HepG2 (cell line): ENCODE data around the gene TMCO4. TPM values are rescaled to one million over a fixed set of nuclear protein-coding genes. Genes with fewer than 3 reads are reported as not detected.

Experiments
- ATAC-seq: fragments of 200-7000 bp; cut with Tn5 transposase; 3 replicates; pipeline ENCODE4 v1.9.1; 2020; ENCODE audit warnings: mild to moderate bottlenecking, moderate library complexity
- BruUV-seq: library from RNA; stranded (reverse); fragments of 400-500 nt; replicated peaks from 2 replicates; lab custom pipeline; 2021; lab: Mats Ljungman, UMichigan
- CTCF ChIA-PET: fragments of 300-600 bp; formaldehyde crosslinking; extraction: SDS; loops from one replicate; lab custom pipeline; 2021; ENCODE audit warnings: low total read pairs, inconsistent platforms, low intra/inter-chr PET ratio; lab: Yijun Ruan, JAX
- POLR2A ChIA-PET: fragments of 350-600 bp; sonication (Branson Sonifier 250); formaldehyde crosslinking; loops from one replicate; lab custom pipeline; 2020; ENCODE audit warnings: antibody characterized with exemption, inconsistent platforms; lab: Yijun Ruan, JAX
- DNase-seq: peaks from one replicate; pipeline ENCODE4 v3.0.0-alpha.2; 2015; ENCODE audit warnings: low spot score
- FAIRE-seq: peaks from 3 replicates; lab custom pipeline; 2011; peaks lifted over from hg19 to GRCh38; lab: Jason Lieb, UNC
- H2AFZ ChIP-seq: one replicate; pipeline ENCODE4 v1.6.1; 2011; ENCODE audit warnings: low read length, inconsistent platforms
- H3K27ac ChIP-seq: fragments of 300-600 bp; 3 replicates; pipeline ENCODE4 v1.8.0; 2011; ENCODE audit warnings: mixed run types, mild to moderate bottlenecking, mixed read lengths, low read length, inconsistent platforms; ENCODE audit not compliant: insufficient read depth; ENCODE audit errors: extremely low read length
- H3K27me3 ChIP-seq, 2 experiments: fragments of 200-600 bp in 1 of 2; 2 replicates in 1 of 2; 3 replicates in 1 of 2; pipeline versions ENCODE4 v1.6.0 to v1.8.0; 2011; ENCODE audit warnings: low read length in 2 of 2, mild to moderate bottlenecking in 2 of 2, moderate library complexity in 2 of 2, inconsistent platforms in 1 of 2; ENCODE audit not compliant: insufficient read depth in 2 of 2, control insufficient read depth in 1 of 2
- H3K36me3 ChIP-seq, 2 experiments: fragments of 200-600 bp in 1 of 2; replicated peaks in 1 of 2; 2 replicates in 1 of 2; 3 replicates in 1 of 2; pipeline versions ENCODE4 v1.5.1 to v1.8.0; 2011; ENCODE audit warnings: low read length in 2 of 2, inconsistent platforms in 1 of 2; ENCODE audit not compliant: insufficient read depth in 2 of 2, control insufficient read depth in 1 of 2
- H3K4me1 ChIP-seq: 2 replicates; pipeline ENCODE4 v1.5.1; 2012; ENCODE audit warnings: low read length, inconsistent platforms; ENCODE audit not compliant: insufficient read depth
- H3K4me2 ChIP-seq: 2 replicates; pipeline ENCODE4 v1.6.0; 2011; ENCODE audit warnings: low read depth, low read length, inconsistent platforms
- H3K4me3 ChIP-seq, 3 experiments: fragments of 200-600 bp in 1 of 3; sonication (generic), shearing (Covaris generic) in 1 of 3; replicated peaks in 1 of 3; 2 replicates each; pipeline ENCODE4 v1.5.1; 2011 to 2016; ENCODE audit warnings: low read length in 3 of 3, inconsistent platforms in 2 of 3, low read depth in 2 of 3, mild to moderate bottlenecking in 2 of 3, control low read depth in 1 of 3, mixed read lengths in 1 of 3; ENCODE audit not compliant: insufficient read depth in 1 of 3
- H3K79me2 ChIP-seq: one replicate; pipeline ENCODE4 v1.6.1; 2011; ENCODE audit warnings: low read length, inconsistent platforms; ENCODE audit not compliant: insufficient read depth
- H3K9ac ChIP-seq: 2 replicates; pipeline ENCODE4 v1.6.0; 2011; ENCODE audit warnings: mild to moderate bottlenecking, low read depth, low read length, inconsistent platforms; ENCODE audit not compliant: insufficient read depth
- H3K9me3 ChIP-seq: 2 replicates; pipeline ENCODE4 v1.5.1; 2012; ENCODE audit warnings: mild to moderate bottlenecking, low read length
- H4K20me1 ChIP-seq: 2 replicates; pipeline ENCODE4 v1.6.0; 2011; ENCODE audit warnings: inconsistent platforms, mild to moderate bottlenecking, low read length, moderate library complexity; ENCODE audit not compliant: insufficient read depth
- FUBP1 ChIP-seq: sonication (generic); formaldehyde crosslinking; IDR thresholded peaks from 2 replicates; pipeline ENCODE4 v1.5.1; 2020; ENCODE audit warnings: missing genetic modification reagents, mild to moderate bottlenecking, borderline replicate concordance
- MAFF ChIP-seq: IDR thresholded peaks from 2 replicates; pipeline ENCODE4 v1.6.1; 2011; ENCODE audit warnings: low read depth, low read length, improper control_type of control experiment
- MAFK ChIP-seq, 2 experiments: IDR thresholded peaks in 1 of 2; conservative IDR thresholded peaks in 1 of 2; 2 replicates each; pipeline ENCODE4 v1.6.1; 2011; ENCODE audit warnings: improper control_type of control experiment in 2 of 2, low read length in 2 of 2
- MXD3 ChIP-seq: IDR thresholded peaks from 2 replicates; pipeline ENCODE4 v1.6.1; 2016; ENCODE audit warnings: mild to moderate bottlenecking, missing biosample characterization, missing genetic modification reagents
- PAX8 ChIP-seq: sonication (generic); formaldehyde crosslinking; IDR thresholded peaks from 2 replicates; pipeline ENCODE4 v1.8.0; 2022; ENCODE audit warnings: mild to moderate bottlenecking, missing genetic modification reagents, borderline replicate concordance
- TAF15 ChIP-seq: fragments of 200-400 bp; formaldehyde crosslinking; IDR thresholded peaks from one replicate; pipeline ENCODE4 v1.6.1; 2018; ENCODE audit warnings: mild to moderate bottlenecking, low read depth, low read length; ENCODE audit not compliant: poor library complexity, severe bottlenecking
- TCF7 ChIP-seq: sonication (generic); IDR thresholded peaks from 2 replicates; pipeline ENCODE4 v1.6.1; 2016; ENCODE audit warnings: antibody characterized with exemption, low read depth
- ZBTB3 ChIP-seq: sonication (generic); formaldehyde crosslinking; IDR thresholded peaks from 2 replicates; pipeline ENCODE4 v1.4.0; 2020; ENCODE audit warnings: low read depth, mild to moderate bottlenecking, moderate library complexity, missing genetic modification reagents, borderline replicate concordance
- ZNF280D ChIP-seq: sonication (generic); formaldehyde crosslinking; IDR thresholded peaks from 2 replicates; pipeline ENCODE4 v1.5.1; 2020; ENCODE audit warnings: mild to moderate bottlenecking, missing genetic modification reagents
- WGBS: methylation state at CpG from one replicate; pipeline ENCODE4 v1.1.6; 2017; ENCODE audit warnings: low lambda C conversion rate; 5-methylcytosine and 5-hydroxymethylcytosine counted together
- in situ Hi-C: cut with HindIII; loops from 2 replicates; pipeline ENCODE4 v1.10.0; 2017; ENCODE audit warnings: low pct_unique_long_range_greater_than_20kb; ENCODE audit not compliant: extremely low pct_ligation_motif_present
- intact Hi-C: fragments of 100-400 bp; cut with micrococcal nuclease; formaldehyde crosslinking; loops from one replicate; pipeline ENCODE4 v1.10.0; 2022; ENCODE audit not compliant: unreplicated experiment
- polyA plus RNA-seq, 8 experiments: library from polyadenylated mRNA; depleted of rRNA in 3 of 8; stranded (reverse) in 7 of 8; unstranded in 1 of 8; fragments of >200 nt; fragmentation: Illumina TruSeq in 4 of 8; extraction: Trizol in 4 of 8; gene quantifications; 2 replicates each; pipeline versions ENCODE4 v1.2.1 to v1.2.3, GENCODE V29; 2011 to 2016; ENCODE audit warnings: low read depth in 4 of 8, missing spikeins in 1 of 8, mixed read lengths in 1 of 8; ENCODE audit not compliant: insufficient read depth in 1 of 8
- total RNA-seq, 5 experiments: library from RNA; depleted of rRNA; stranded (reverse); fragments of >200 nt; fragmentation: Illumina TruSeq; extraction: Trizol; gene quantifications; 2 replicates each; pipeline ENCODE4 v1.2.3, GENCODE V29; 2016; ENCODE audit warnings: low read depth in 1 of 5

TMCO4 gene
- total and polyA plus RNA-seq, 2 of the 13 experiments (the other 11 are each of a cell fraction or from before 2014, with no cell fraction given): 2.1 to 4.1 TPM

- no TSS peak for BruUV-seq
- FAIRE-seq (no peak), DNase-seq (no peak), ATAC-seq (no peak)
- in situ Hi-C loops: no loop called here
- Histone ChIP-seq H3K4me1 (no peaks in the 10 kb centered on the region), H3K27ac (no peak overlapping the region), H4K20me1 (no peaks in the 10 kb centered on the region), H3K79me2 (no peaks in the 10 kb centered on the region), H3K27me3 (no peaks in the 10 kb centered on the region), H3K36me3 (no peaks in the 10 kb centered on the region), H3K4me2 (no peak overlapping the region), H3K9me3 (no peaks in the 10 kb centered on the region)
- CTCF ChIA-PET: no interaction called here
- intact Hi-C loops: no loop called here
- POLR2A ChIA-PET: no interaction called here
- TF ChIP-seq MAFK (conservative IDR thresholded peaks at IDR 0.05 in 1 of 2, IDR thresholded peaks at IDR 0.05 in 1 of 2; ENCODE audit: low read length in 2 of 2) (peak; percentile 67 to 82; a peak in 3 of 4 replicates), ZNF280D (CRISPR knock-in tag) (no peak), MAFF (peak; percentile 47; the same call in 1 of the 2 replicates)
- TF ChIP-seq, all 625 proteins: peak for 2
- H2AFZ ChIP-seq: no peak overlapping the region
- WGBS: 100% methylated on average over 2 of the region's 3 CpGs
- H3K9ac ChIP-seq: no peak overlapping the region
- no peak overlapping the region for H3K4me3 ChIP-seq
These were observed 48.8 kb downstream of the TMCO4 start for GRCh38 chr1:19750882-19751276.

- Histone ChIP-seq H3K79me2 (no peaks in the 10 kb centered on the region), H3K4me1 (no peaks in the 10 kb centered on the region), H3K27me3 (no peaks in the 10 kb centered on the region), H3K9me3 (no peaks in the 10 kb centered on the region), H3K4me3 (no peak overlapping the region), H3K36me3 (no peaks in the 10 kb centered on the region), H3K27ac (no peak overlapping the region), H4K20me1 (no peaks in the 10 kb centered on the region), H3K4me2 (no peak overlapping the region), H2AFZ (no peak overlapping the region), H3K9ac (no peak overlapping the region)
- in situ Hi-C loops (no loop called here), intact Hi-C loops (no loop called here)
- ATAC-seq (no peak), DNase-seq (no peak), FAIRE-seq (no peak)
- CTCF ChIA-PET: no interaction called here
- POLR2A ChIA-PET: no interaction called here
- no TSS peak for BruUV-seq
- WGBS: 88% methylated on average over 15 of the region's 15 CpGs
- TF ChIP-seq TAF15 (no peak), ZBTB3 (no peak), PAX8 (CRISPR knock-in tag) (no peak), MXD3 (CRISPR knock-in tag) (no peak), FUBP1 (no peak), TCF7 (no peak)
These were observed 49.4 kb downstream of the TMCO4 start for GRCh38 chr1:19750101-19750881.
